HepG2 (cell line): ENCODE measurements around the gene LRR1. TPM values are rescaled to one million over a fixed set of nuclear protein-coding genes. Genes with fewer than 3 reads are reported as not detected.

ENCODE experiments used
- AGO2 ChIP-seq: fragments of 200-400 bp; formaldehyde crosslinking; optimal IDR thresholded peaks from 2 replicates; pipeline ENCODE3; 2017; ENCODE audit warnings: mild to moderate bottlenecking, low read depth, low read length, moderate library complexity
- ELF3 ChIP-seq: IDR thresholded peaks from 2 replicates; pipeline ENCODE4 v1.6.1; 2016; ENCODE audit warnings: missing genetic modification reagents, missing compliant biosample characterization
- ISL2 ChIP-seq: sonication (generic); formaldehyde crosslinking; IDR thresholded peaks from 2 replicates; pipeline ENCODE4 v1.5.0; 2020; ENCODE audit warnings: missing genetic modification reagents
- JUN ChIP-seq: sonication (generic); formaldehyde crosslinking; IDR thresholded peaks from 2 replicates; pipeline ENCODE4 v1.4.0; 2020; ENCODE audit warnings: mild to moderate bottlenecking, missing genetic modification reagents
- NFKB2 ChIP-seq: sonication (generic); formaldehyde crosslinking; IDR thresholded peaks from 2 replicates; pipeline ENCODE4 v1.4.0; 2020; ENCODE audit warnings: missing genetic modification reagents, borderline replicate concordance
- REPIN1 ChIP-seq: sonication (generic); formaldehyde crosslinking; IDR thresholded peaks from 2 replicates; pipeline ENCODE4 v1.8.0; 2022; ENCODE audit warnings: missing genetic modification reagents, low read depth, mild to moderate bottlenecking, borderline replicate concordance
- SIN3A ChIP-seq: IDR thresholded peaks from 2 replicates; pipeline ENCODE4 v1.6.1; 2011; ENCODE audit warnings: low read depth, mild to moderate bottlenecking, control low read depth, low read length, borderline replicate concordance
- YY1 ChIP-seq: IDR thresholded peaks from 2 replicates; pipeline ENCODE4 v1.6.1; 2011; ENCODE audit warnings: low read length, low read depth, moderate library complexity, mild to moderate bottlenecking; ENCODE audit not compliant: insufficient read depth, insufficient replicate concordance
- ZNF563 ChIP-seq: sonication (generic); formaldehyde crosslinking; IDR thresholded peaks from 2 replicates; pipeline ENCODE4 v1.8.0; 2022; ENCODE audit warnings: mild to moderate bottlenecking, moderate library complexity, missing genetic modification reagents
- ZSCAN12 ChIP-seq: sonication (generic); formaldehyde crosslinking; IDR thresholded peaks from 2 replicates; pipeline ENCODE4 v1.9.0; 2021; ENCODE audit warnings: mild to moderate bottlenecking, missing genetic modification reagents
- ZZZ3 ChIP-seq: sonication (generic); formaldehyde crosslinking; IDR thresholded peaks from 2 replicates; pipeline ENCODE4 v1.4.0; 2020; ENCODE audit warnings: missing genetic modification reagents, mild to moderate bottlenecking, borderline replicate concordance
- polyA plus RNA-seq, 8 experiments: library from polyadenylated mRNA; depleted of rRNA in 3 of 8; stranded (reverse) in 7 of 8; unstranded in 1 of 8; fragments of >200 nt; fragmentation: Illumina TruSeq in 4 of 8; extraction: Trizol in 4 of 8; gene quantifications; 2 replicates each; pipeline versions ENCODE4 v1.2.1 to v1.2.3, GENCODE V29; 2011 to 2016; ENCODE audit warnings: low read depth in 4 of 8, missing spikeins in 1 of 8, mixed read lengths in 1 of 8; ENCODE audit not compliant: insufficient read depth in 1 of 8
- total RNA-seq, 5 experiments: library from RNA; depleted of rRNA; stranded (reverse); fragments of >200 nt; fragmentation: Illumina TruSeq; extraction: Trizol; gene quantifications; 2 replicates each; pipeline ENCODE4 v1.2.3, GENCODE V29; 2016; ENCODE audit warnings: low read depth in 1 of 5
- TF ChIP-seq, protein P1 (sequence below): sonication (generic); formaldehyde crosslinking; IDR thresholded peaks from 2 replicates; pipeline ENCODE4 v1.4.0; 2020; ENCODE audit warnings: missing genetic modification reagents, mild to moderate bottlenecking, borderline replicate concordance
- TF ChIP-seq, protein P2 (sequence below): sonication (generic); formaldehyde crosslinking; IDR thresholded peaks from 2 replicates; pipeline ENCODE4 v1.5.0; 2020; ENCODE audit warnings: mild to moderate bottlenecking, missing genetic modification reagents
- TF ChIP-seq, protein P3 (sequence below): sonication (generic); formaldehyde crosslinking; IDR thresholded peaks from 2 replicates; pipeline ENCODE4 v1.5.0; 2020; ENCODE audit warnings: mild to moderate bottlenecking, missing genetic modification reagents, borderline replicate concordance
- TF ChIP-seq, protein P4 (sequence below): sonication (generic); formaldehyde crosslinking; IDR thresholded peaks from 2 replicates; pipeline ENCODE4 v1.5.0; 2020; ENCODE audit warnings: missing genetic modification reagents, mild to moderate bottlenecking, borderline replicate concordance

The LRR1 gene
- total and polyA plus RNA-seq, 2 of the 13 experiments (the other 11 are each of a cell fraction or from before 2014, with no cell fraction given), result 7.0 to 36.2 TPM

DNA sequence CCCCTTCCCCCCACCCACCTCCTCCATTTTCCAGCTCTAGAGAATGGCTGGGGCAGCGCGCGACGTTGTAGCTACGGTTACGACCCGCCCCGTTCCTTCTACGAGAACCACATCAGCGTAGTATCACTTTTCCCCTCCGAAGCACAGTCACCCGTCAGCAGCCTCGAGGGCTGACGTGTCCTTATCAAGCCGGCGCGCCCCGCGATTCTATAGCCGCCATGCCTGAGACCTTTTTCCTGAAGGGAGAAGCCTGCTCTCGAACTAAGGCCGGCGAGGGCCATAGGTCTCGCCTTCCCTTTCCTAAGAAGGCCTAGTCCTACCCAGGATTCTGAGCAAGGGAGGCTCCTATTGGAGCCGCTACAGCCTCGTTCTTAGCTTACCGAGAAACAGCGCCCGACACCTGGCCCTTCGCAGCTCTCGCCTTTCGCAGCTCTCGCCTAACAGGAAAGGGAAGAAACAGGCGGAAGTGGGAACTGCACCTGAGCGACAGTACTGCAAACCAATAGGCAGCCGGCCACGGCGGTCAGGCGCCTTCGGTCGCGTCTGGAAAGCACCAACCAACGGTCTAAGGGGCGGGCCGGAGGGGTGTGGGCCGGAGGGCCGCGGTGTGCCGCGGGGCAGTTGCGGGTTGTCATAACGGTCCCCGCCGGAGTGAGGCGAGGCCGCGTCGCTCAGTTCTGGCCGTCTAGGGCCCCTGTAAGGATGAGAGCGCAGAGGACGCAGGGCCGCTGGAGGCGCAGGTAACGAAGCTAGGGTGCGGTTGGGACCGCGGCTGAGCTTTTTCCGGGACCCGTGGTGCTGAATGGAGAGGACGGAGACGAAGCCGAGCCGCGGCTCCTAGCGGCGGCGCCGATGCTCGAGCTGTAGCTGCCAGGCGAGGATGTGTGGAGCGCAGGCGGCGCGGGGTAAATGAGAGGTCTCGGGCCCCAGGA, 21.7 kb downstream of the LRR1 start, which contains the start of the genes MGAT2 and RPL36AL (continued):
- TF ChIP-seq, protein P1, sequence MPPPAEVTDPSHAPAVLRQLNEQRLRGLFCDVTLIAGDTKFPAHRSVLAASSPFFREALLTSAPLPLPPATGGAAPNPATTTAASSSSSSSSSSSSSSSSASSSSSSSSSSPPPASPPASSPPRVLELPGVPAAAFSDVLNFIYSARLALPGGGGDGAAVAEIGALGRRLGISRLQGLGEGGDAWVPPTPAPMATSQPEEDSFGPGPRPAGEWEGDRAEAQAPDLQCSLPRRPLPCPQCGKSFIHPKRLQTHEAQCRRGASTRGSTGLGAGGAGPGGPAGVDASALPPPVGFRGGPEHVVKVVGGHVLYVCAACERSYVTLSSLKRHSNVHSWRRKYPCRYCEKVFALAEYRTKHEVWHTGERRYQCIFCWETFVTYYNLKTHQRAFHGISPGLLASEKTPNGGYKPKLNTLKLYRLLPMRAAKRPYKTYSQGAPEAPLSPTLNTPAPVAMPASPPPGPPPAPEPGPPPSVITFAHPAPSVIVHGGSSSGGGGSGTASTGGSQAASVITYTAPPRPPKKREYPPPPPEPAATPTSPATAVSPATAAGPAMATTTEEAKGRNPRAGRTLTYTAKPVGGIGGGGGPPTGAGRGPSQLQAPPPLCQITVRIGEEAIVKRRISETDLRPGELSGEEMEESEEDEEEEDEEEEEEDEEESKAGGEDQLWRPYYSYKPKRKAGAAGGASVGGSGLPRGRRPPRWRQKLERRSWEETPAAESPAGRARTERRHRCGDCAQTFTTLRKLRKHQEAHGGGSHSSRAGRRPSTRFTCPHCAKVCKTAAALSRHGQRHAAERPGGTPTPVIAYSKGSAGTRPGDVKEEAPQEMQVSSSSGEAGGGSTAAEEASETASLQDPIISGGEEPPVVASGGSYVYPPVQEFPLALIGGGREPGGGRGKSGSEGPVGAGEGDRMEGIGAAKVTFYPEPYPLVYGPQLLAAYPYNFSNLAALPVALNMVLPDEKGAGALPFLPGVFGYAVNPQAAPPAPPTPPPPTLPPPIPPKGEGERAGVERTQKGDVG, result no peak
- TF ChIP-seq, protein P2, sequence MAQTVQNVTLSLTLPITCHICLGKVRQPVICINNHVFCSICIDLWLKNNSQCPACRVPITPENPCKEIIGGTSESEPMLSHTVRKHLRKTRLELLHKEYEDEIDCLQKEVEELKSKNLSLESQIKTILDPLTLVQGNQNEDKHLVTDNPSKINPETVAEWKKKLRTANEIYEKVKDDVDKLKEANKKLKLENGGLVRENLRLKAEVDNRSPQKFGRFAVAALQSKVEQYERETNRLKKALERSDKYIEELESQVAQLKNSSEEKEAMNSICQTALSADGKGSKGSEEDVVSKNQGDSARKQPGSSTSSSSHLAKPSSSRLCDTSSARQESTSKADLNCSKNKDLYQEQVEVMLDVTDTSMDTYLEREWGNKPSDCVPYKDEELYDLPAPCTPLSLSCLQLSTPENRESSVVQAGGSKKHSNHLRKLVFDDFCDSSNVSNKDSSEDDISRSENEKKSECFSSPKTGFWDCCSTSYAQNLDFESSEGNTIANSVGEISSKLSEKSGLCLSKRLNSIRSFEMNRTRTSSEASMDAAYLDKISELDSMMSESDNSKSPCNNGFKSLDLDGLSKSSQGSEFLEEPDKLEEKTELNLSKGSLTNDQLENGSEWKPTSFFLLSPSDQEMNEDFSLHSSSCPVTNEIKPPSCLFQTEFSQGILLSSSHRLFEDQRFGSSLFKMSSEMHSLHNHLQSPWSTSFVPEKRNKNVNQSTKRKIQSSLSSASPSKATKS, result no peak
- no peak; the same call in 1 of the 2 replicates for TF ChIP-seq ZNF563
- TF ChIP-seq YY1, result peak; percentile 65
- 0 out of 2 replicates have a peak, but pooled peaks have one; percentile 22 for TF ChIP-seq ISL2 (CRISPR knock-in tag)
- peak; percentile 55; the same call in 1 of the 2 replicates for TF ChIP-seq ZSCAN12 (CRISPR knock-in tag)
- TF ChIP-seq ZZZ3, result no peak
- TF ChIP-seq, protein P3, sequence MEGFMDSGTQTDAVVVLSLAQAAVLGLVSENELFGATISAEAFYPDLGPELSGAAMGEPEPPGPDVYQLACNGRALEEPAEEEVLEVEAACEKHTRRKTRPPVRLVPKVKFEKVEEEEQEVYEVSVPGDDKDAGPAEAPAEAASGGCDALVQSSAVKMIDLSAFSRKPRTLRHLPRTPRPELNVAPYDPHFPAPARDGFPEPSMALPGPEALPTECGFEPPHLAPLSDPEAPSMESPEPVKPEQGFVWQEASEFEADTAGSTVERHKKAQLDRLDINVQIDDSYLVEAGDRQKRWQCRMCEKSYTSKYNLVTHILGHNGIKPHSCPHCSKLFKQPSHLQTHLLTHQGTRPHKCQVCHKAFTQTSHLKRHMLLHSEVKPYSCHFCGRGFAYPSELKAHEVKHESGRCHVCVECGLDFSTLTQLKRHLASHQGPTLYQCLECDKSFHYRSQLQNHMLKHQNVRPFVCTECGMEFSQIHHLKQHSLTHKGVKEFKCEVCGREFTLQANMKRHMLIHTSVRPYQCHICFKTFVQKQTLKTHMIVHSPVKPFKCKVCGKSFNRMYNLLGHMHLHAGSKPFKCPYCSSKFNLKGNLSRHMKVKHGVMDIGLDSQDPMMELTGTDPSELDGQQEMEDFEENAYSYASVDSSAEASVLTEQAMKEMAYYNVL (CRISPR knock-in tag), result peak; percentile 53; the same call in 1 of the 2 replicates
- TF ChIP-seq AGO2, result peak; percentile 70
- TF ChIP-seq ELF3 (CRISPR knock-in tag), result peak; percentile 93
- peak; percentile 74; the same call in 1 of the 2 replicates for TF ChIP-seq NFKB2 (CRISPR knock-in tag)
- TF ChIP-seq REPIN1 (CRISPR knock-in tag), result peak; percentile 57; the same call in 1 of the 2 replicates
- TF ChIP-seq SIN3A, result peak; percentile 75; the same call in 1 of the 2 replicates
- TF ChIP-seq, protein P4, sequence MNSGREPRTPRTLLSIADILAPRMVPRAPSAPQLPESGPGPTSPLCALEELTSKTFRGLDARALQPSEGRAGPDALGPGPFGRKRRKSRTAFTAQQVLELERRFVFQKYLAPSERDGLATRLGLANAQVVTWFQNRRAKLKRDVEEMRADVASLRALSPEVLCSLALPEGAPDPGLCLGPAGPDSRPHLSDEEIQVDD, result no peak
- TF ChIP-seq JUN (CRISPR knock-in tag), result no peak
